GM23338 (cell line): Measurements from ENCODE around the gene ANP32A.

Experiments
- CREB1 ChIP-seq: fragments of 250-450 bp; sonication (Bioruptor Pico); IDR thresholded peaks from 2 replicates; pipeline ENCODE4 v1.5.0; 2020; ENCODE audit warnings: low read depth, mild to moderate bottlenecking, moderate library complexity
- JUNB ChIP-seq: IDR thresholded peaks from one replicate; pipeline ENCODE4 v1.6.1; 2016; ENCODE audit warnings: antibody characterized with exemption; ENCODE audit not compliant: unreplicated experiment
- POLR2AphosphoS5 ChIP-seq: IDR thresholded peaks from 2 replicates; pipeline ENCODE4 v1.6.1; 2016; ENCODE audit warnings: antibody characterized with exemption, low read depth
- STAT1 ChIP-seq: IDR thresholded peaks from one replicate; pipeline ENCODE4 v1.6.1; 2016; ENCODE audit warnings: antibody characterized with exemption; ENCODE audit not compliant: unreplicated experiment
- ZNF331 ChIP-seq: fragments of 250-450 bp; sonication (Bioruptor Pico); IDR thresholded peaks from 2 replicates; pipeline ENCODE4 v1.5.0; 2020; ENCODE audit warnings: low read depth, mild to moderate bottlenecking, moderate library complexity
- TF ChIP-seq, protein P1 (sequence below), 2 experiments: fragments of 200-600 bp in 1 of 2; sonication (generic) in 1 of 2; conservative IDR thresholded peaks; 2 replicates each; pipeline versions ENCODE4 v1.5.1 to v1.6.1; 2016 to 2017; ENCODE audit warnings: antibody characterized with exemption in 2 of 2, low read depth in 2 of 2, mild to moderate bottlenecking in 2 of 2, moderate library complexity in 1 of 2

DNA sequence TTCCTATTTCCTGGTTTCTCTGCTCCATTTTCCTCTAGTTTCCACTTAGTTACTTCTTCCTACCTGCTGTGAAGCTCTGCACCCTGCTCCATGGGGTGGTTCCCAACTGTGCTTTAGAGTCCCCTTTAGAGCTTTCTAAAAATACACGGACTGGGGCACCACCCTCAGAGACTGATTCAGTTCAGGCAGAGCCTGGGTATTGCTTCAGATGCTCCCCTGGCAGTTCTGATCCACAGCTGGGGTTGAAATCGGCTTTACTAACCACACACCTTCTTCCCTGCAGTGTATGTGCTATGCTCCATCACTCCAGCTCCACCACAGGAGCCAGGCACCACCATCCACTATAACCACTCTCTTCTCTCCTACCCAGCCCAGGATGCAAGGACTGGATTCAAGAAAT lies 12.6 kb downstream of the ANP32A start:
- TF ChIP-seq, protein P1, sequence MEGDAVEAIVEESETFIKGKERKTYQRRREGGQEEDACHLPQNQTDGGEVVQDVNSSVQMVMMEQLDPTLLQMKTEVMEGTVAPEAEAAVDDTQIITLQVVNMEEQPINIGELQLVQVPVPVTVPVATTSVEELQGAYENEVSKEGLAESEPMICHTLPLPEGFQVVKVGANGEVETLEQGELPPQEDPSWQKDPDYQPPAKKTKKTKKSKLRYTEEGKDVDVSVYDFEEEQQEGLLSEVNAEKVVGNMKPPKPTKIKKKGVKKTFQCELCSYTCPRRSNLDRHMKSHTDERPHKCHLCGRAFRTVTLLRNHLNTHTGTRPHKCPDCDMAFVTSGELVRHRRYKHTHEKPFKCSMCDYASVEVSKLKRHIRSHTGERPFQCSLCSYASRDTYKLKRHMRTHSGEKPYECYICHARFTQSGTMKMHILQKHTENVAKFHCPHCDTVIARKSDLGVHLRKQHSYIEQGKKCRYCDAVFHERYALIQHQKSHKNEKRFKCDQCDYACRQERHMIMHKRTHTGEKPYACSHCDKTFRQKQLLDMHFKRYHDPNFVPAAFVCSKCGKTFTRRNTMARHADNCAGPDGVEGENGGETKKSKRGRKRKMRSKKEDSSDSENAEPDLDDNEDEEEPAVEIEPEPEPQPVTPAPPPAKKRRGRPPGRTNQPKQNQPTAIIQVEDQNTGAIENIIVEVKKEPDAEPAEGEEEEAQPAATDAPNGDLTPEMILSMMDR (conservative IDR thresholded peaks at IDR 0.05; ENCODE audit: low read depth in 2 of 2), result no peak
- TF ChIP-seq POLR2AphosphoS5 (no peak), JUNB (no peak), ZNF331 (CRISPR knock-in tag) (no peak), CREB1 (no peak), STAT1 (no peak)
